ENCODE data around the gene RAPGEF6.

The RAPGEF6 gene

GRCh38 chr5:131541071-131541470 lies 94.0 kb downstream of the RAPGEF6 start:
- no peak for DNase-seq (ENCODE audit: low read depth)

GRCh38 chr5:131539251-131539650 lies 95.8 kb downstream of the RAPGEF6 start:
- DNase-seq (ENCODE audit: low read depth), result no peak

- DNase-seq (ENCODE audit: low read depth), result no peak
These were observed 96.8 kb downstream of the RAPGEF6 start for GRCh38 chr5:131538177-131538593.

GRCh38 chr5:131536850-131537448 lies 98.1 kb downstream of the RAPGEF6 start:
- DNase-seq (ENCODE audit: low read depth), result no peak

GRCh38 chr5:131536211-131536826 lies 98.7 kb downstream of the RAPGEF6 start:
- no peak for DNase-seq (ENCODE audit: low read depth)

GRCh38 chr5:131534974-131535373 lies 100.1 kb downstream of the RAPGEF6 start:
- DNase-seq (ENCODE audit: low read depth), result no peak

- no peak for DNase-seq (ENCODE audit: low read depth)
These were observed 101.2 kb downstream of the RAPGEF6 start for GRCh38 chr5:131533836-131534235.

GRCh38 chr5:131532031-131532640 lies 102.9 kb downstream of the RAPGEF6 start:
- DNase-seq (ENCODE audit: low read depth), result no peak

GRCh38 chr5:131530706-131531331 lies 104.2 kb downstream of the RAPGEF6 start:
- no peak for DNase-seq (ENCODE audit: low read depth)

- DNase-seq (ENCODE audit: low read depth), result no peak
These were observed 106.3 kb downstream of the RAPGEF6 start for GRCh38 chr5:131528682-131529081.

GRCh38 chr5:131525805-131526204 lies 109.2 kb downstream of the RAPGEF6 start:
- no peak for DNase-seq (ENCODE audit: low read depth)

- DNase-seq (ENCODE audit: low read depth), result no peak
These were observed 110.6 kb downstream of the RAPGEF6 start for GRCh38 chr5:131524431-131524830.

- no peak for DNase-seq (ENCODE audit: low read depth)
These were observed 111.4 kb downstream of the RAPGEF6 start for GRCh38 chr5:131523500-131524185.

- no peak for DNase-seq (ENCODE audit: low read depth)
These were observed 113.8 kb downstream of the RAPGEF6 start for GRCh38 chr5:131521252-131521651.

- no peak for DNase-seq (ENCODE audit: low read depth)
These were observed 119.7 kb downstream of the RAPGEF6 start for GRCh38 chr5:131515348-131515747.

- no peak for DNase-seq (ENCODE audit: low read depth)
These were observed 120.4 kb downstream of the RAPGEF6 start for GRCh38 chr5:131514316-131515283.

GRCh38 chr5:131513780-131514179 lies 121.2 kb downstream of the RAPGEF6 start:
- no peak for DNase-seq (ENCODE audit: low read depth)

- DNase-seq (ENCODE audit: low read depth), result no peak
These were observed 123.1 kb downstream of the RAPGEF6 start for GRCh38 chr5:131511934-131512333.

- no peak for DNase-seq (ENCODE audit: low read depth)
These were observed 125.2 kb downstream of the RAPGEF6 start for GRCh38 chr5:131509801-131510200.

- no peak for DNase-seq (ENCODE audit: low read depth)
These were observed 129.7 kb downstream of the RAPGEF6 start for GRCh38 chr5:131505237-131505908.

- DNase-seq (ENCODE audit: low read depth), result no peak
These were observed 138.7 kb downstream of the RAPGEF6 start for GRCh38 chr5:131496400-131496713.

Measured in HS-27A (cell line).